ENCODE measurements around the gene CD44.
"Not testable (repeated sequence)": the region's sequence is repeated elsewhere in the genome, so short reads cannot be mapped to it uniquely, and the experiment has no call there.

DNA sequence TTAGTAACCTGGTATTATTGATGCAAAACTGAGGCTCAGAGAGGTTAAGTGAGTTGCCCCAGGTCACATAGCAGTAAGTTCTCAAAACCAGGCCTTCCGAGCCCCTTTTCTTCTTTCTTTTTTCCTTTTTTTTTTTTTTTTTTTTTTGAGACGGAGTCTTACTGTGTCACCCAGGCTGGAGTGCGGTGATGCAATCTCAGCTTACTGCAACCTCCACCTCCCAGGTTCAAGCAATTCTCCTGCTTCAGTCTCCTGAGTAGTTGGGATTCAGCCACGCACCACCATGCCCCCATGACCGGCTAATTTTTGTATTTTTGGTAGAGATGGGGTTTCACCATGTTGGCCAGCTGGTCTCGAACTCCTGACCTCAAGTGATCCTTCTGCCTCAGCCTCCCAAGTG, 87.8 kb downstream of the CD44 start:
- TF ChIP-seq, protein P1, sequence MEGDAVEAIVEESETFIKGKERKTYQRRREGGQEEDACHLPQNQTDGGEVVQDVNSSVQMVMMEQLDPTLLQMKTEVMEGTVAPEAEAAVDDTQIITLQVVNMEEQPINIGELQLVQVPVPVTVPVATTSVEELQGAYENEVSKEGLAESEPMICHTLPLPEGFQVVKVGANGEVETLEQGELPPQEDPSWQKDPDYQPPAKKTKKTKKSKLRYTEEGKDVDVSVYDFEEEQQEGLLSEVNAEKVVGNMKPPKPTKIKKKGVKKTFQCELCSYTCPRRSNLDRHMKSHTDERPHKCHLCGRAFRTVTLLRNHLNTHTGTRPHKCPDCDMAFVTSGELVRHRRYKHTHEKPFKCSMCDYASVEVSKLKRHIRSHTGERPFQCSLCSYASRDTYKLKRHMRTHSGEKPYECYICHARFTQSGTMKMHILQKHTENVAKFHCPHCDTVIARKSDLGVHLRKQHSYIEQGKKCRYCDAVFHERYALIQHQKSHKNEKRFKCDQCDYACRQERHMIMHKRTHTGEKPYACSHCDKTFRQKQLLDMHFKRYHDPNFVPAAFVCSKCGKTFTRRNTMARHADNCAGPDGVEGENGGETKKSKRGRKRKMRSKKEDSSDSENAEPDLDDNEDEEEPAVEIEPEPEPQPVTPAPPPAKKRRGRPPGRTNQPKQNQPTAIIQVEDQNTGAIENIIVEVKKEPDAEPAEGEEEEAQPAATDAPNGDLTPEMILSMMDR (IDR thresholded peaks at IDR 0.05; ENCODE audit: poor library complexity, severe bottlenecking), result not testable (repeated sequence)
- TF ChIP-seq POLR2AphosphoS5 (IDR thresholded peaks at IDR 0.05); SMC3 (conservative IDR thresholded peaks at IDR 0.05; ENCODE audit: poor library complexity): not testable (repeated sequence)
